ENCODE results near the gene ARFIP1. TPM values are rescaled to one million over a fixed set of nuclear protein-coding genes. Genes with fewer than 3 reads are reported as not detected.

ARFIP1 gene
- total RNA-seq, 2 experiments from 2014 or later = 8.4 to 10.5 TPM

GRCh38 chr4:152941411-152941810 lies 161.7 kb downstream of the ARFIP1 start:
- intact Hi-C loops (cut with DNase I, micrococcal nuclease) = no loop called here
- no peak overlapping the region for H3K27ac Mint-ChIP-seq
- no peak for DNase-seq
- CTCF ChIA-PET = interaction anchor here (1.0 to 1.3 kb wide), 2 partner anchors 12 to 142 kb away, joined by 3 to 4 read pairs; no protein-coding TSS in a partner anchor
- POLR2A ChIA-PET = no interaction called here
- H3K36me3 Mint-ChIP-seq (ENCODE audit: low read depth) = no peaks in the 10 kb centered on the region
- no peaks in the 10 kb centered on the region for H3K9me3 Mint-ChIP-seq (ENCODE audit: low read depth)
- peaks cover 32% of the 10 kb centered on the region for H3K27me3 Mint-ChIP-seq
- peaks cover 8% of the 10 kb centered on the region for H3K4me1 Mint-ChIP-seq
- no peak overlapping the region for H3K4me3 Mint-ChIP-seq
- ATAC-seq = no peak

GRCh38 chr4:152942346-152942745 lies 162.6 kb downstream of the ARFIP1 start:
- H3K36me3 Mint-ChIP-seq (ENCODE audit: low read depth) = no peaks in the 10 kb centered on the region
- no peak for ATAC-seq
- CTCF ChIA-PET = no interaction called here
- no peak for DNase-seq
- intact Hi-C loops (cut with DNase I, micrococcal nuclease) = no loop called here
- POLR2A ChIA-PET = no interaction called here
- H3K9me3 Mint-ChIP-seq (ENCODE audit: low read depth) = no peaks in the 10 kb centered on the region
- H3K27ac Mint-ChIP-seq = no peak overlapping the region
- peaks cover 30% of the 10 kb centered on the region for H3K27me3 Mint-ChIP-seq
- H3K4me3 Mint-ChIP-seq = no peak overlapping the region
- peaks cover 8% of the 10 kb centered on the region for H3K4me1 Mint-ChIP-seq

- intact Hi-C loops (cut with DNase I, micrococcal nuclease) = no loop called here
- Mint-ChIP-seq H3K4me3 (no peak overlapping the region), H3K36me3 (ENCODE audit: low read depth) (no peaks in the 10 kb centered on the region), H3K27me3 (peaks cover 28% of the 10 kb centered on the region), H3K9me3 (ENCODE audit: low read depth) (no peaks in the 10 kb centered on the region), H3K27ac (no peak overlapping the region), H3K4me1 (no peaks in the 10 kb centered on the region)
- no peak for ATAC-seq
- DNase-seq = no peak
- ChIA-PET POLR2A (no interaction called here), CTCF (interaction anchor here (0.6 to 0.9 kb wide), 2 partner anchors 140 to 145 kb away, joined by 3 to 4 read pairs; no protein-coding TSS in a partner anchor)
Observed at GRCh38 chr4:152943672-152944071, 163.9 kb downstream of the ARFIP1 start.

- Mint-ChIP-seq H3K27me3 (peaks cover 19% of the 10 kb centered on the region), H3K9me3 (ENCODE audit: low read depth) (no peaks in the 10 kb centered on the region), H3K4me1 (no peaks in the 10 kb centered on the region), H3K36me3 (ENCODE audit: low read depth) (no peaks in the 10 kb centered on the region), H3K4me3 (no peak overlapping the region), H3K27ac (no peak overlapping the region)
- CTCF ChIA-PET = no interaction called here
- POLR2A ChIA-PET = no interaction called here
- ATAC-seq (no peak), DNase-seq (no peak)
- intact Hi-C loops (cut with DNase I, micrococcal nuclease) = no loop called here
Observed at GRCh38 chr4:152944666-152945320, 165.0 kb downstream of the ARFIP1 start.

GRCh38 chr4:152945639-152946038 lies 165.9 kb downstream of the ARFIP1 start:
- Mint-ChIP-seq H3K27me3 (peaks cover 16% of the 10 kb centered on the region), H3K9me3 (ENCODE audit: low read depth) (no peaks in the 10 kb centered on the region), H3K4me1 (no peaks in the 10 kb centered on the region), H3K27ac (no peak overlapping the region), H3K36me3 (ENCODE audit: low read depth) (no peaks in the 10 kb centered on the region), H3K4me3 (no peak overlapping the region)
- no peak for ATAC-seq
- ChIA-PET POLR2A (no interaction called here), CTCF (no interaction called here)
- no peak for DNase-seq
- intact Hi-C loops (cut with DNase I, micrococcal nuclease) = no loop called here

GRCh38 chr4:152946446-152946845 lies 166.7 kb downstream of the ARFIP1 start:
- ATAC-seq (no peak), DNase-seq (no peak)
- Mint-ChIP-seq H3K36me3 (ENCODE audit: low read depth) (no peaks in the 10 kb centered on the region), H3K4me3 (no peak overlapping the region), H3K27ac (no peak overlapping the region), H3K4me1 (no peaks in the 10 kb centered on the region), H3K9me3 (ENCODE audit: low read depth) (no peaks in the 10 kb centered on the region), H3K27me3 (peaks cover 16% of the 10 kb centered on the region)
- POLR2A ChIA-PET = no interaction called here
- intact Hi-C loops (cut with DNase I, micrococcal nuclease) = no loop called here
- CTCF ChIA-PET = no interaction called here

GRCh38 chr4:152947311-152947710 lies 167.6 kb downstream of the ARFIP1 start:
- no peaks in the 10 kb centered on the region for H3K9me3 Mint-ChIP-seq (ENCODE audit: low read depth)
- intact Hi-C loops (cut with DNase I, micrococcal nuclease) = no loop called here
- DNase-seq = no peak
- H3K4me1 Mint-ChIP-seq = no peaks in the 10 kb centered on the region
- no peak for ATAC-seq
- H3K27me3 Mint-ChIP-seq = peaks cover 16% of the 10 kb centered on the region
- no peaks in the 10 kb centered on the region for H3K36me3 Mint-ChIP-seq (ENCODE audit: low read depth)
- POLR2A ChIA-PET = no interaction called here
- CTCF ChIA-PET = no interaction called here
- H3K4me3 Mint-ChIP-seq = no peak overlapping the region
- no peak overlapping the region for H3K27ac Mint-ChIP-seq

- DNase-seq (no peak), ATAC-seq (no peak)
- no peaks in the 10 kb centered on the region for H3K36me3 Mint-ChIP-seq (ENCODE audit: low read depth)
- H3K9me3 Mint-ChIP-seq (ENCODE audit: low read depth) = no peaks in the 10 kb centered on the region
- H3K27ac Mint-ChIP-seq = no peak overlapping the region
- H3K4me1 Mint-ChIP-seq = no peaks in the 10 kb centered on the region
- CTCF ChIA-PET = interaction anchor here (0.7 to 1.1 kb wide), 2 partner anchors 171 to 261 kb away, joined by 3 to 4 read pairs; partner anchors contain the start of gene TIGD4
- peaks cover 12% of the 10 kb centered on the region for H3K27me3 Mint-ChIP-seq
- no peak overlapping the region for H3K4me3 Mint-ChIP-seq
- intact Hi-C loops (cut with DNase I, micrococcal nuclease) = no loop called here
- POLR2A ChIA-PET = interaction anchor here (0.5 kb wide), 1 partner anchor 196 kb away, joined by 3 read pairs; no protein-coding TSS in a partner anchor
Observed at GRCh38 chr4:152949930-152950329, 170.2 kb downstream of the ARFIP1 start.

- H3K27ac Mint-ChIP-seq = no peak overlapping the region
- H3K4me3 Mint-ChIP-seq = no peak overlapping the region
- H3K4me1 Mint-ChIP-seq = no peaks in the 10 kb centered on the region
- ChIA-PET CTCF (interaction anchor here (1.1 kb wide), 1 partner anchor 171 kb away, joined by 4 read pairs; the partner anchor contains the start of gene TIGD4), POLR2A (interaction anchor here (0.5 kb wide), 1 partner anchor 195 kb away, joined by 3 read pairs; no protein-coding TSS in a partner anchor)
- H3K27me3 Mint-ChIP-seq = peaks cover 11% of the 10 kb centered on the region
- intact Hi-C loops (cut with DNase I, micrococcal nuclease) = no loop called here
- no peaks in the 10 kb centered on the region for H3K36me3 Mint-ChIP-seq (ENCODE audit: low read depth)
- DNase-seq = no peak
- no peaks in the 10 kb centered on the region for H3K9me3 Mint-ChIP-seq (ENCODE audit: low read depth)
- no peak for ATAC-seq
Observed at GRCh38 chr4:152950402-152951274, 170.9 kb downstream of the ARFIP1 start.

- ChIA-PET CTCF (interaction anchor here (0.7 kb wide), 1 partner anchor 191 kb away, joined by 3 read pairs; no protein-coding TSS in a partner anchor), POLR2A (no interaction called here)
- intact Hi-C loops (cut with DNase I, micrococcal nuclease) = no loop called here
- no peak for DNase-seq
- no peaks in the 10 kb centered on the region for H3K9me3 Mint-ChIP-seq (ENCODE audit: low read depth)
- ATAC-seq = no peak
- no peaks in the 10 kb centered on the region for H3K4me1 Mint-ChIP-seq
- no peak overlapping the region for H3K4me3 Mint-ChIP-seq
- no peak overlapping the region for H3K27ac Mint-ChIP-seq
- no peaks in the 10 kb centered on the region for H3K36me3 Mint-ChIP-seq (ENCODE audit: low read depth)
- H3K27me3 Mint-ChIP-seq = peaks cover 10% of the 10 kb centered on the region
Observed at GRCh38 chr4:152951348-152951747, 171.6 kb downstream of the ARFIP1 start.

- no peaks in the 10 kb centered on the region for H3K9me3 Mint-ChIP-seq (ENCODE audit: low read depth)
- H3K4me3 Mint-ChIP-seq = no peak overlapping the region
Observed at GRCh38 chr4:152953514-152953913, 173.8 kb downstream of the ARFIP1 start.

GRCh38 chr4:152954741-152955140 lies 175.0 kb downstream of the ARFIP1 start:
- intact Hi-C loops (cut with DNase I, micrococcal nuclease) = no loop called here
- Mint-ChIP-seq H3K4me3 (no peak overlapping the region), H3K27me3 (peaks cover 3% of the 10 kb centered on the region), H3K4me1 (no peaks in the 10 kb centered on the region), H3K36me3 (ENCODE audit: low read depth) (no peaks in the 10 kb centered on the region), H3K27ac (no peak overlapping the region), H3K9me3 (ENCODE audit: low read depth) (no peaks in the 10 kb centered on the region)
- DNase-seq = no peak
- ChIA-PET POLR2A (no interaction called here), CTCF (interaction anchor here (0.7 to 1.1 kb wide), 3 partner anchors 12 to 627 kb away, joined by 3 to 5 read pairs (median 3); no protein-coding TSS in a partner anchor)
- no peak for ATAC-seq

More at GRCh38 chr4:152953514-152953913, 173.8 kb downstream of the ARFIP1 start:
- H3K27ac Mint-ChIP-seq = no peak overlapping the region
- no peak for ATAC-seq
- no peaks in the 10 kb centered on the region for H3K36me3 Mint-ChIP-seq (ENCODE audit: low read depth)
- CTCF ChIA-PET = no interaction called here
- intact Hi-C loops (cut with DNase I, micrococcal nuclease) = no loop called here
- DNase-seq = no peak
- H3K27me3 Mint-ChIP-seq = peaks cover 4% of the 10 kb centered on the region
- no peaks in the 10 kb centered on the region for H3K4me1 Mint-ChIP-seq
- POLR2A ChIA-PET = no interaction called here
